Measurements from ENCODE around the gene NIPBL.
"Not testable (repeated sequence)": the region's sequence is repeated elsewhere in the genome, so short reads cannot be mapped to it uniquely, and the experiment has no call there.

The NIPBL gene

DNA sequence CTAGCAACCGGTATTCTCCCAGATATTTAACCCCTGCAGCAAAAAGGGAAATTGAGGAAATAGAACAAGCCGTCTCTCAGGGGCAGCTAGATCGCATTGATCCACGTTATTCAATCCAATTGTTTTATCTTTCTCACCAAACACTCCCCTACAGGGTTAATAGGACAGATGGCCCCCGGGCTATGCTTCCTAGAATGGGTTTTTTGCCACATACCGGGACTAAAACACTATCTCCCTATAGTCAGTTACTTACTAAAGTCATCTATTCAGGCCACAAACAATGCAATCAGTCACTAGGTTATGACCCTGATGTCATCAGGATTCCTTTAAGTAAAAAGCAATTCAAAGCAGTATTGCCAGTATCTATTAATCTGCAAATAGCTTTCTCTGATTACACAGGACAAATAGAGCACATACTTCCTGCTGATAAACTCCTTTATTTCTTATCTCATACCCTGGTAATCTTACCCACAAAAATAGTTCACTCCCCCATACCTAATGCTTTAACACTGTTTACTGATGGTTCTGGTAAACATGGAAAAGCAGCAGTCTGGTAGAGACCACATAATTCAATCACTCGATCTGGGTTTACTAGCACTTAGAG, 213.7 kb downstream of the NIPBL start:
- DNase-seq (ENCODE audit: insufficient read length, low spot score) (no peak), FAIRE-seq (no peak)
- TF ChIP-seq, protein P1, sequence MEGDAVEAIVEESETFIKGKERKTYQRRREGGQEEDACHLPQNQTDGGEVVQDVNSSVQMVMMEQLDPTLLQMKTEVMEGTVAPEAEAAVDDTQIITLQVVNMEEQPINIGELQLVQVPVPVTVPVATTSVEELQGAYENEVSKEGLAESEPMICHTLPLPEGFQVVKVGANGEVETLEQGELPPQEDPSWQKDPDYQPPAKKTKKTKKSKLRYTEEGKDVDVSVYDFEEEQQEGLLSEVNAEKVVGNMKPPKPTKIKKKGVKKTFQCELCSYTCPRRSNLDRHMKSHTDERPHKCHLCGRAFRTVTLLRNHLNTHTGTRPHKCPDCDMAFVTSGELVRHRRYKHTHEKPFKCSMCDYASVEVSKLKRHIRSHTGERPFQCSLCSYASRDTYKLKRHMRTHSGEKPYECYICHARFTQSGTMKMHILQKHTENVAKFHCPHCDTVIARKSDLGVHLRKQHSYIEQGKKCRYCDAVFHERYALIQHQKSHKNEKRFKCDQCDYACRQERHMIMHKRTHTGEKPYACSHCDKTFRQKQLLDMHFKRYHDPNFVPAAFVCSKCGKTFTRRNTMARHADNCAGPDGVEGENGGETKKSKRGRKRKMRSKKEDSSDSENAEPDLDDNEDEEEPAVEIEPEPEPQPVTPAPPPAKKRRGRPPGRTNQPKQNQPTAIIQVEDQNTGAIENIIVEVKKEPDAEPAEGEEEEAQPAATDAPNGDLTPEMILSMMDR (IDR thresholded peaks at IDR 0.05; ENCODE audit: insufficient read depth, missing control alignments), result no peak

DNA sequence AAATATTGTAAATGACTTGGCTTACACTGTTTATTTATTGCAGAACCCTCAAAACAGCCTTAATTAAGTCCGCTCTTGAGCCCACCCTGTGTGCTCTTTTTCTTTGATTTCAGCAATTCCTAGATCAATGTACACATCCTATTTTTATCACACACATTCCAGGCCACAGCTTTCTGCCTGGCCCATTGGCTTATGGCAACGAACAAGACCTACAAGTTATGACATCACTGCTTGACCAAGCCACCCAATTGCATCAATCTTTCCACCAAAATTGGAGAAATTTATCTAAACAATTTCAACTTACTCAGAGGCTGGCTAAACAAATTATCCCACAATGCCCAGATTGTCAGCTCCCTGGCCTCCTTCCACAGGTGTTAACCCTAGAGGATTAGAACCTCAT, 214.2 kb downstream of the NIPBL start:
- FAIRE-seq (no peak), DNase-seq (ENCODE audit: insufficient read length, low spot score) (no peak)
- TF ChIP-seq, protein P1 (IDR thresholded peaks at IDR 0.05; ENCODE audit: insufficient read depth, missing control alignments), result no peak

DNA sequence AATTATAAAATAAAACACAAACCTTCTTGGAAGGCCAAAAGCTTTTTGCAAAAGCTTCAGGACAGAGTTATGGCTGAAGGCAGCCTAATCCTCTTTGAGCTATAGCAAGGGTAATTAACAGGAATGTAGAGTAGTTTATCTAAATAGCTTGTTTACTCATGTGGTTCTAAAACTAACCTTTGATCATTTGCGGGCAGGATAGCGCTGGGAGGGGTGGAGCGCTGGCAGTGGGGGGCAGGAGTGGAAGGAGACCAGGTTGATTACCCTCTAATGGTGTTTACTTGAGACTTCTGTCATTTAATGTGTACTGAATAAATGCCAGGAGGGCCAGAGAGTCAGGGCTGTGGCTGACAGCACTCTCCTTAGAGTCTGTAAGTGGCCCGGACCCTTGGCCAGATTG, 217.2 kb downstream of the NIPBL start:
- FAIRE-seq; DNase-seq (ENCODE audit: insufficient read length, low spot score): not testable (repeated sequence)

DNA sequence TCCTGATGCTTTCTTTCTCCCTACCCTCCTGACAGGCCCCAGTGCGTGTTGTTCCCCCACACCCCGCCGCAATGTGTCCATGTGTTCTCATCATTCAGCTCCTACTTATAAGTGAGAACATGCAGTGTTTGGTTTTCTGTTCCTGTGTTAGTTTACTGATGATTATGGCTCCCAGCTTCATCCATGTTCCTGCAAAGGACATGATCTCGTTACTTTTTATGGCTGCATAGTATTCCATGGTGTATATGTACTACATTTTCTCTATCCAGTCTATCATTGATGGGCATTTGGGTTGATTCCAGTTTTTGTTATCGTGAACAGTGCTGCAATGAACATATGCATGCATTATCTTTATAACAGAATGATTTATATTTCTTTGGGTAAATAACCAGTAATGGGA, 222.7 kb downstream of the NIPBL start:
- not testable (repeated sequence) for DNase-seq (ENCODE audit: insufficient read length, low spot score); FAIRE-seq

DNA sequence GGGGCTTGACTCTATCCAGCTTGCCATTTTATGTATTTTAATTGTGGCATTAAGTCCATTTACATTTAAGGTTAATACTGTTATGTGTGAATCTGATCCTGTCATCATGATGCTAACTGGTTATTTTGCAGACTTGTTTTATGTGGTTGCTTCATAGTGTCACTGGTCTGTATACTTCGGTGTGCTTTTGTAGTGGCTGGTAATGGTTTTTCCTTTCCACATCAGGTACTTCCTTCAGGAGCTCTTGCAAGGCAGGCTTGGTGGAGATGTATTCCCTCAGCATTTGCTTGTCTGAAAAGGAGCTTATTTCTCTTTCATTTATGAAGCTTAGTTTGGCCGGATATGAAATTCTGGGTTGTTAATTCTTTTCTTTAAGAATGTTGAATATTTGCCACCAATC, 226.7 kb downstream of the NIPBL start:
- no peak for DNase-seq (ENCODE audit: insufficient read length, low spot score)
- TF ChIP-seq, protein P1 (IDR thresholded peaks at IDR 0.05; ENCODE audit: insufficient read depth, missing control alignments), result no peak
- no peak for FAIRE-seq

DNA sequence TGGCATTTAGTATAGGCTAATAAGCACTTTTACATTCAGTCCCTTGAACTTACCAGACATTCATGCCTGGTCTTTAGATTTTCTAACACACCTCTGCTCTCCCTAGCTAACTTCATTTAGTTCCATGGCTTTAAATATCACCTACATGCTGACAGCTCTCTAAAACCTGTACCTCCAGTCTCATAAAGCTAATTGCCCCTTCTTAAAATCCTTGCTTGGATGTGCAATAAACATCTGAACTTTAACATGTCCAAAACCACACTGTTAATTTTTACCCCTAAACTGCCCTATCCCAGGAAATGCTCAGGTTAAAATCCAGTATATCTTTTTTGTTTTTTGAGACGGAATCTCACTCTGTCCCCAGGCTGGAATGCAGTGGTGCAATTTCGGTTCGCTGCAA, 232.8 kb downstream of the NIPBL start:
- FAIRE-seq, result no peak
- DNase-seq (ENCODE audit: insufficient read length, low spot score), result no peak

DNA sequence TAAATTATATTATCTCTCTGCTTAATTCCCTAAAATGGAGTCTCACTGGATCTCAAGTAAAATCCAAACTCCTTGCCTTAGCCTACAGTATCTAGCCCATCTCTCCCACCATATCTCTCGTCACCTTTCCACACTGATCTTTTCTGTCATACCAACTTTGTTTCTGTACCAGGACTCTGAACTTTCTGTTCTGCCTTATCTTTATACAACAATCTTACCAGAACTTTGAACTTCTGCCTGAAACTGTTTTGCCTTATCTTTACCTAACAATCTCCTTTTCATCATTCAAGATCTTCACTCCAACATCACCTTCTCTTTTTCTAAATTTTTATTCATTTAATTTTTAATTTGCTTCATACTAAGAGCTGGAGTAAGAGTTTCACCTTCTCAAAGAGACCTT, 233.6 kb downstream of the NIPBL start:
- TF ChIP-seq, protein P1 (IDR thresholded peaks at IDR 0.05; ENCODE audit: insufficient read depth, missing control alignments), result no peak
- no peak for FAIRE-seq
- no peak for DNase-seq (ENCODE audit: insufficient read length, low spot score)

More for the DNA sequence above, 232.8 kb downstream of the NIPBL start:
- TF ChIP-seq, protein P1 (IDR thresholded peaks at IDR 0.05; ENCODE audit: insufficient read depth, missing control alignments), result no peak

DNA sequence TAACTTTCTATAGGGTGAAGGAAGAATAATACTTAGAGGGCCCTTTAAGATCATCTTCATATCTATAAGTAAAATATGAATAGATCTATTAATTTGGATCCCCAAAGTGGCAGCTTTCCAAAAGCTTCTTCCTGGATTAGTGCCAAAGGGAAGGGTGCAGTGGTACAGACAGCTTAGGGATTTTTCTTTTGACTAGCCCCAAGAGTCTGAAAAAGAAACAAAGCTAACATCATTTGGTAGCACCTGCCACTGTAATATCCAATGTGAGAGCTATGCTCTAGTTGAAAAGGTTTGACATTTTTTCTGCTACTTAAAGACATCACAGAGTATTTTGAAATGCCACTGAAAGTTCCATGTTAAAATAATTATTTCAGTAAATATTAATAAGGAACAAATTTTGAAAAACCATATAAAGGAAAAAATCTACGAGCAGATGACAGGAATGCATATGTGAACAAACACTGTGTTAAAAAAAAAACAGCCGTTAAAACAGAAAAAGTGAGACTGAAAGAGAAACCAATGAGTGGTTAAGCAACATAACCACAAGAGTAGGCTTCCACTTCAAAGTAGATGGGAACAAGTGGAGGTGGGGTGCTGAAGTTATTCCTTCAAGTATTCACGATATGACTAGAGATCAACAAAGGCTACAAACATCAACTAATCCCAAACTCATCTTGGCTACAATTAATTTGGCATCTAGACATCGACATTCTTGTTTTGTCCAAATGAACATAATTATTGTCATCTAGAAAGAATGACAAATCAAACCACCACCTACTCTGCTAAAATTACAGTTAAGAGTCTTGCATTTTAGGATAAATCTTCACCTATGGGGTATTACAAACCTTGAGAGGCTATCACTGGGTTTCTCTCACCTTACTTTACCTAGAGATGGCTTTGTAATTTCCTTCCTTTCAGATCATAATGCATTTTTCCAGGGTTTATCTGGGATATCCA, 235.1 kb downstream of the NIPBL start:
- DNase-seq (ENCODE audit: insufficient read length, low spot score) (no peak), FAIRE-seq (no peak)
- TF ChIP-seq, protein P1 (IDR thresholded peaks at IDR 0.05; ENCODE audit: insufficient read depth, missing control alignments), result no peak

Data from D721Med (cell line).